NCI-H187 treated with DMSO at 0.1 percent for 48 hours (cell line): Measurements from ENCODE around the gene SIGLEC11.

ENCODE experiments used
- DNase-seq: peaks from one replicate; lab custom pipeline; 2025; lab: John Stamatoyannopoulos, UW

SIGLEC11 gene

GRCh38 chr19:49906879-49907564, 54.0 kb downstream of the SIGLEC11 start:
- DNase-seq = no peak

DNA sequence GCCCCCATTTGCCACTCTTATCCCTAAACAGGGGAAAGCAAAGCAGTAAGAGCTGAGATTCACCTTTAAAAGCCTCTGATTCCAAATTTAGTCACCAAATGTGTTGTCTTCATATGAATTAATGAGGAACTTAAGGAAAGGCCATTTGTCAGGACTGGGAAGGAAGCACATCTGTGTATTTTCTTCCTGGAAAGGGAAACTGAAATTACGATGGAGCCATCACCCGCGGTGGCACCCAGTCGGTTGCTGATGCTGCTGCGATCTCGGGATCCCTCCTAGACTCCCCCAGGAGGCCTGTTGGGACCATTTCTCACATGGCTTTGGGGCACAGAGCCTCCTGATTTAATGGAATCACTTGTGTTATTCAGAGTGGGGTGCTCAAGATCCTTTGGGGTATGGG, 56.8 kb downstream of the SIGLEC11 start:
- DNase-seq = no peak
